Stimulated activated CD4-positive, alpha-beta T cell treated with anti-CD3 and anti-CD28 coated beads, Interleukin-15, amount 100 ng/mL, for 24 hours (primary cell): ENCODE results near the gene RNF20.
"Not testable (repeated sequence)": the region's sequence is repeated elsewhere in the genome, so short reads cannot be mapped to it uniquely, and the experiment has no call there.

Experiments used
- DNase-seq: peaks from one replicate; pipeline ENCODE4 v3.0.0-alpha.2; 2020

Gene RNF20, protein sequence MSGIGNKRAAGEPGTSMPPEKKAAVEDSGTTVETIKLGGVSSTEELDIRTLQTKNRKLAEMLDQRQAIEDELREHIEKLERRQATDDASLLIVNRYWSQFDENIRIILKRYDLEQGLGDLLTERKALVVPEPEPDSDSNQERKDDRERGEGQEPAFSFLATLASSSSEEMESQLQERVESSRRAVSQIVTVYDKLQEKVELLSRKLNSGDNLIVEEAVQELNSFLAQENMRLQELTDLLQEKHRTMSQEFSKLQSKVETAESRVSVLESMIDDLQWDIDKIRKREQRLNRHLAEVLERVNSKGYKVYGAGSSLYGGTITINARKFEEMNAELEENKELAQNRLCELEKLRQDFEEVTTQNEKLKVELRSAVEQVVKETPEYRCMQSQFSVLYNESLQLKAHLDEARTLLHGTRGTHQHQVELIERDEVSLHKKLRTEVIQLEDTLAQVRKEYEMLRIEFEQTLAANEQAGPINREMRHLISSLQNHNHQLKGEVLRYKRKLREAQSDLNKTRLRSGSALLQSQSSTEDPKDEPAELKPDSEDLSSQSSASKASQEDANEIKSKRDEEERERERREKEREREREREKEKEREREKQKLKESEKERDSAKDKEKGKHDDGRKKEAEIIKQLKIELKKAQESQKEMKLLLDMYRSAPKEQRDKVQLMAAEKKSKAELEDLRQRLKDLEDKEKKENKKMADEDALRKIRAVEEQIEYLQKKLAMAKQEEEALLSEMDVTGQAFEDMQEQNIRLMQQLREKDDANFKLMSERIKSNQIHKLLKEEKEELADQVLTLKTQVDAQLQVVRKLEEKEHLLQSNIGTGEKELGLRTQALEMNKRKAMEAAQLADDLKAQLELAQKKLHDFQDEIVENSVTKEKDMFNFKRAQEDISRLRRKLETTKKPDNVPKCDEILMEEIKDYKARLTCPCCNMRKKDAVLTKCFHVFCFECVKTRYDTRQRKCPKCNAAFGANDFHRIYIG

DNA sequence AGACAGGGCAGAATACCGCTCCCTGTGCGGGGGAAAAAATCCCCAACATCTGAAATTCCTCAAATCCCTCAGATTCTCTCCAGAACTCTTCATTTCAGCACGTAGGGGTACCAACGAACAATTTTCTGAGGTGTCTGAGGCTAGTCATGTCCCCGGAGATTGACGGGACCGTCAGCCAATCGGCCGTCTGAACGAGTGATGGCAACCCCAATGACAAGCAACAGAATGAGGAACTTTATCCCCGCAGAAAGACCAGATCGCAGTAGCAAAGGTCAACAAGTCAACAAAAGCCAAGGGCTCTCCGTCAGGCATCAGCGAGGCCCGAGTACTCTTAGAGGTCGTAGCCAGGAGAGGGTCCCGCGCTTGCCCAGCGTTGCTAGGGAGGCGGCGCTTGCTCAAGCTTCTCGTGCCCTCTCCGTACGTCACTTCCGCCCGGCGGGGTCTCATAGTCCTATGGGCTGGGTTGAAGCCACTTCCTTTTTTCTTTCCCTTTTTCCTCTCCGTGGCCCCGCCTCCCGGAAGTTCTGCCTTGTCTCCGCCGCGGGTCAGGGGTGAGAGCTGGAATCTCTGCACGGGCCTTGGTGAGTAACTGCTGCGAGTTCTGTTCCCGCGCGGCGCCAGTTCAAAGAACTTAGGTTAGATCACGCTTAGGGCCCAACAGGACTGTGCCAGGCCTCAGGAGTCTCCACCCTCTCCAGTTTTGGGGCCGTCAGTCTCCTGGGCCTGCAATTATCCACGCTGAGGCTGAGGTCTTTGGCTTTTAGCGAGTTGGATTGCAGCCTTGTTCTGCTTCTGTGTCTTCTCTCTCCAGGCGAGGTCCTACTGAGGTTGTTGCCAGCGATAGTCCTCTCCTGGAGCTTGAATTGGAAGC, at the start of gene RNF20:
RNF20 (plus strand) TSS at position 520 of the 871 bp plus-strand sequence. CDS start 1,571 bp downstream, outside the sequence.
- peak; percentile 100 for DNase-seq

DNA sequence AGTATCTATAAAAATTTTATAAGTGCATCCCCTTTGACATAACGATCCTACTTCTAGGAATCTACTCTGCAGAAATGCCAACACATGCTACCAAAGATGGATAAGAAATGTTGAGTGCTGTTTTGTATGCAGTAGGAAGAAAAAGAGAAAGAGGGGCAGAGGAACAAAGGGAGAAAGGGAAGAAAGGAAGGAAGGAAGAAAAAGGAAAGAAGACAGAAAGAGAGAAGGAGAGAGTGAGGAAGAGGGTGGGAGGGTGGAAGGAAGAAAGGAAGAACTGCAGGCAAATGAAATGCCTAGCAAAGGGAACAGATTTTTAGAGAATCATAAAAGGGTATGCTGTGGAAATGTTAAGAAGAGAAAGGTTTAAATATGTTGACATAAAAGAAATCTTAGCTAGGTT, 49.6 kb upstream of the RNF20 start:
- DNase-seq, result no peak

DNA sequence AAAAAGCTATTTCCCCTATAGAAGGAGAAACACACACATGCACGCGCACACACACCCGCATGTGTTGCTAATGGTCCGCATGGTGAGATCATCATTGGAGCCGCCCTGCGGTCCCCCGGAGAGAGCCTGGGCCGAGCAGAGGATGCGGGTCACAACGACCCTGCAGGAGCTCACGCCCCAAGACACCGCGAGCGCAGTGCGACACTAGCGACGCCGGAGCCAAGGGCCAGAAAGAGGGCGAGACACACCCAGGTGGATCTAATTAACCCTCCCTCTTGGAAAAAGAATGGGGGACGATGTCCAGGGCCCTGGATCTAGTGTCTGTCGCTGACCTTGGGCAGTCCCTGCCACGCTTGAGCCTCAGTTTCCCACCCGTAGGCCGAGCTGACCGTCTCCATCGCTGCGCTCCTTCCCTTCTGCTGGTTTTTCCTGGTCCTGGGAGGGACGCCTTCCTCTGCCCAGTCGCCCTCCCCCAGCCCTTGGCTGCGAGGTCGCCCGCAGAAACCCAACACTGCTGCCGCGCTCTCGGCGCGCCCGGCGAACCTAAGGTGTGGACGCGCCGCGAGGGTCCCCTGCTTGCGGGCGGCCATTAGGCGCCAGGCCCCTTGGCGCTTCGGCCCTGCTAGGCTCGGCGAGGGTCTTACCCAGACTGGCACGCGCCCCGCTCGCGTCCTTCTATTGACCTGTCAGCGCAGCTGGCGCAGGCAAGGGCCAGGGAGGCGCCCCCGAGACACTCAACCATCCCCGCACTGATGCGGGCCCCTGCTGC, 47.5 kb upstream of the RNF20 start:
- DNase-seq, result peak; percentile 5

DNA sequence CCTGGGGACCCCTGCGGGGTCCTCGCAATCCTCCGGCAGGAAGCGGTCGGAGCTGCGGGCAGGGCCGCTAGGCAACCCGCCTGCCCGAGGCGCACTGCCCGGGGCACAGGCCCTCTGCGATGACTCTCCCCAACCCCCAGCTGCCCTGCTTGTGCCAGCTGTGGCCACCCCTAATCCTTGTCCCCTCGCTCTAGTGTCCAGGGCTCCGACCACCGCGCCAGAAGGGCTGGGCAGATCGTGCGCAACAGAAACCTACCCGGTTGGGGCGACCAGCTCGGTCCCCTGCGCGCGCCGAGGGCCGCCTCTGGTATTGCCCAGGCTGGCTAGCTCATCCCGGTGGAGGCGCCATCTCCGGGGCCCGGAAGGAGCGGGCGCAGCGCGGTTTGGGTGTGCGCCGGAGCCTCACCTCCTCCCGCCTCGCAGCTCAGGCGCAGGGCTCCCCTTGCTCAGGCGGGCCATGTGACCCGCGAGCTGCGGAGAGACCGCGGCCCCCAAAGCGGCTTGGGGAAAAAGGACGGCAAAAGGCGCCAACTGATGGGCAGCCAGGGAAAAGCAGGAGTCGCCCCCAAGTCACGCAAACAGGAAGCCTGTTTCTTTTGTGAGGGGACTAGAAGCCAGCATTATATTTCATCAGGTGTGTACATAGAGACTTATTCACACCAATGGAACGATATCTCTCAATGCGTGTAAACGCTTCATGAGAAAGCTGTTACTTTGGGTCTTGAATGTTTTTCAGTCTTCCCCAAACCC, 46.8 kb upstream of the RNF20 start:
- peak; percentile 37 for DNase-seq

DNA sequence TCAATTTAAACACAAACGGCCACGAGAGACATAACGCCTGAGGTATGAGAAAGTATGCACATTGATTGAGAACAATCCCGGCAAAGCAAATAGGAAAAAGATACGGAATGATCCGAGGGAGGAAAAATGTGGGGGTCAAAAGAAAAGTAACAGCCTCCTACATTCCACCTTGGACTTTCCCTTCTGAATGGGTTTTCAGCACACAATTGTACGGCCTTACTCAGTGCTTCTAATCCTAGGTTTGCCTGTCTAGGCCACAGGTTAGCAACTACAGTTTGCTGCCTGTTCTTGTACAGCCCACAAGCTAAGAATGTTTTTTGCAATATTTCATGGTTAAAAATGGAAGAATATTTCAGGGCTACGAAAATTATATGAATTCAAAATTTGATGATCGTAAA, 46.2 kb upstream of the RNF20 start:
- no peak for DNase-seq

DNA sequence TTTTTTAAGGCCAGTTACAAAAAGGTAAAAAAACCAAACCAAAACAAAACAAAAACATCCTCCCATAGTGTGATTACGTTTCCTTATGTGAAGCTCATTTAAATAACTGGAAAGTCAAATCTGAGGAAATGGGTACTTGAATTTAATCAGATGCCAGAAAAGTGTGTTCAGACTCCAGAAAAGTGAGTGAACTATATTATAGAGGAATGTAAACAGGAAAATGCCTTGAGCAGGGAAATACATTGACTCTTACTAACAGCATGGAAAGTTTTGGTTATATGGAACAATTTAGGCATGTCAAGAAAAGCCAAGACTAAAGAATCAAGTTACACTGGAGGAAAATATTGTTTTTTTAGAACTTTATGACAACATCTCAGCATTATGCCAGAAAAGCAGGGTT, 37.8 kb upstream of the RNF20 start:
- no peak for DNase-seq

DNA sequence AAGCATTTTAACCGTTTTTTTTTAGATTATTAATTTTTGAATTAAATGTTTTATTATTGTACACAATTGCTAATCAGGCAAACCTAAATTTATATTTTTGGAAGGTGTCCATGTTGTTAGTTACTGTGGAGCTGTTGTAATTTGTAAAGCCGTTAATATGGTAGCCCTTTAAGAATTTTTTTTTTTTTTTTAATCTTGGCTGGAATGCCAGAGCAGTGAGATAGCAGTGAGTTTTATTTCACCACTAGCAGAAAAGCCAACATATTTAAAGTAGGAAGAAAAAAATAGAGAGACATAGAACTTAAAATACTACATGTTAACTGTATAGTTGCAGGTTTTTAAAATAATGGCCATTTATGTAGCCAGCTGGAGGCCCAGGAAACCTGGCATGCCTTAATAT, 35.3 kb upstream of the RNF20 start:
- no peak for DNase-seq

DNA sequence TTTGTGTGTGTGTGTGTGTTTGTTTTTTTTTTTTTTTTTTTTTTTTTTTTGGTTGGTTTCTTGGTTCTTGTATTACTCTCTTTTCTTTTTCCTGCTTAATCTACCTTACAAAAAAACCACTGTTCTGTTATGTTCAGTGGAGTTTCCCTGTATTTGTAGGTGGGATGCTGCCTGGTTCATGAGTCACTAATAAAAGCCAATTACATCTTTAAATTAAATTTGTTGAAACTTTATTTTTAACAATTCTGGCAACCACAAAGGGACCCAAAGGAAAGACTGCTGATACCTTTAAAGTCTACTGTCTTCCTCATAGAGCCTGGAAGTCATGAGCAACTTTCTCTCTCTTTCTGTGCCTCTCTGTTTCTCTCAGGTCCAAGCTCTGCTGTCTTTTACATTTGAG, 29.5 kb upstream of the RNF20 start:
- DNase-seq, result no peak

DNA sequence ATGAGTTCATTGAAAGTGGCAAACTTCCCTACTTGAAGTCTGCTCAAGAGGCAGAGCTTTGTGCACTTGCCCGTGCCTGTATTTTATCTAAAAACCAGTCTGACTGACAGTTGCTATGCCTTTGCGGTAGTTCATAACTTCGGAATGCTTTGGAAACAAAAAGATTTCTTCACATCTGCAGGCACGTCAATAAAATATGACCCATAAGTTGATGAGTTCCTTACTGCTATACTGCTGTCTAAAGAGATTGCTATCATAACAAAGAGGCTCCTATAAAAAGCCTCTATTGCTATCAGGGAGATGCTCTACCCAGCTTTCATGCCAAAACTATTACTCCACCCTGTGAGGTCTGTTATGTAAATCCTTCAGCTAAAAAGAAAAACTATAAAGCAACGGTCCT, 25.4 kb upstream of the RNF20 start:
- no peak for DNase-seq

DNA sequence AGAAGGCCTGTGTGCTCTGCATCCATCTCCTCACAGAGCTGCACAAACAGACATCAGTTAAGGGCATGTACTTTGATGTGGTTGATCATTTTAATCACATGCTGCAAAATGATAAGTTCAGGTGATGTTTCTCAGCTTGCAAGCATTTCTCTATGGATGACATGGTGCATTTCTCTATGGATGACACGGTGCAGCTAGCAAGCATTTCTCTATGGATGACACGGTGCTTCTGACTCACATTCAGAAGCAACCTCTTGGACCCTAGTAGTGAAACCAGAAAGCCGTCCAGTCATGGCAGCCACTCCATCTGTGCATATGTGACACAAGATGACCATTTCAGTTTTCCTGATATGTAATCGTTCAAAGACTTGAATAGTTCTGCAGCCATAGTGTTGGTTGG, 24.1 kb upstream of the RNF20 start:
- no peak for DNase-seq

DNA sequence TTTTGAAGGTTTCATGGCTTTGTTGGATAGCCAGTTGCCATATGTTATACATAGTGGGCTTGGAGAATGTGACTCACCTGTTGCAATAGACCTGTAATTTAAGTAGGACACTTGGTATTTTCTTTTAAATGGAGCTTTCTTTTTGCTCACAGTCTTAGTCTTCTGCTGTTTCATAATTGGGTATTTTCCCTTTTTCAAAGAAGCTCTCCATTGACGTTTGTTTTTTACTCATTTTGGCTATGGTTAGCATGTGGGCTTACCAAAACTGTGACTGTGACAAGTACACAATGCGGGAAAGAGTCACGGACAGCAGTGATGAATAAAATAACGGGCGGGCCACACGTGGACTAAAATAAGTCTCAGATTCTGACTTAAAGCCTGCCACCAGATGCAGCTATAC, 23.2 kb upstream of the RNF20 start:
- DNase-seq, result peak; percentile 16

DNA sequence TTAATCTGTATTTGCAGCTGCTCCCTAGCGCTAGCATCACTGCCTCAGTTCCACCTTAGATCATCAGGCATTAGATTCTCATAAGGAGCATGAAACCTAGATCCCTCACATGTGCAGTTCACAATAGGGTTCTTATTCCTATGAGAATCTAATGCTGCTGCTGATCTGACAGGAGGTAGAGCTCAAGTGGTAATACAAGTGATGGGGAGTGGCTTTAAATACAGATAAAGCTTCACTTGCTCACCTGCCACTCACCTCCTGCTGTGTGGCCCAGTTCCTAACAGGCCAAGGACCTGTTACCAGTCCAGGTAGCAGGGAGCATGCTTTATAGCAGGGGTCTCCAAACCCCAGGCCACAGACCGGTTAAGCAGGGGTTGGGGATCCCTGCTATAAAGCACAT, 22.6 kb upstream of the RNF20 start:
- DNase-seq, result no peak

DNA sequence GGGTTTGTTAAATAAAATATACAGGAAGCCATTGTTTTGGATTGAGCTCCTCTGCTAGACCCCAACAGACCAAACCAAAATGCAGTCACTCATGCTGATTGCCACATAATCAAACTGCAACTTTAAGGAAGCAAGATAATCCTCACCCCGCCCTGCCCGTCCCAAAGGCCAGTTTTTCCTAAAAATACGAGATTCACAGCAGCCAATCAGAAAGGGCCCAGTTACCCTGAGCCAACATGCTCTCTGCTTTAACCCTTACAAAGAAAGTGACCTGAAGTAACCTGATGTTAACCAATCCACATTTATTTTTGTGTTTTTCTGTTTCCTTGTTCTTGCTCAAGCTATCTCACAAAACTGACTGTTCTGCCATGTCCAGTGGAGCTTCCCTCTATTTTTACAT, 21.5 kb upstream of the RNF20 start:
- DNase-seq, result no peak

DNA sequence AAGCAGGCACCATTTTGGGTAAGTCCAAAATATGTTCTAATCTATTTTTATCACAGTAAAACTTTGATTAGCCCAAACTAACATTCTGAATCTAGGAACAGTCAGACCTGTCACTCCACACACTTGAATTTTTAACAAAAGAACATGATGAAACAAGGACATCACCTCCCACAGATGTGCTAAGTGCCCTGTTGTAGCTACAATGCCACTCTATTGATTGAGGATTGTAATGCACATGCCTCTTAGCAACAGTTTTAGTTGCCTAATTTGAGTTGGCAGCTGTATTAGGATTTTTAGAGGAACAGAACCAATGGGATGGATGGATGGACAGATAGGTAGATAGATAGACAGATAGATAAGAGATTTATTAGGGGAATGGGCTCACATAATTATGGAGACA, 20.3 kb upstream of the RNF20 start:
- DNase-seq, result no peak

DNA sequence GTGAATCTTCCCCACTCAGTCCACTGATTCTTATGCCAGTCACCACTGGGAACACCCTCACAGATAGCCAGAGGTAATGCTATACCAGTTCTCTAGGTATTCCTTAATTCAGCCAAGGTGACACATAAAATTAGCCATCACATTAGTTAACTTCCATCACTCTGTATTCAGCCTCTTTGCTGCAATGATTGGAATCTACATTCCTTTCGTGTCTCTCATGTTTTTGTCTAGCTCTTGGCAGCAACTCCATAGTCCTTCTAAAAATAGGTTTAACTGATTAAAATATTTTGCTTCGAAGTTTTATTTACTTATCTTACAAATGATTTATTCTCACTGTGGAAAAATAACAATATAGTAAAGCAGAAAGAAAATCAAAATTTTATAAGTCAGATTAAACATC, 19.6 kb upstream of the RNF20 start:
- DNase-seq, result no peak

DNA sequence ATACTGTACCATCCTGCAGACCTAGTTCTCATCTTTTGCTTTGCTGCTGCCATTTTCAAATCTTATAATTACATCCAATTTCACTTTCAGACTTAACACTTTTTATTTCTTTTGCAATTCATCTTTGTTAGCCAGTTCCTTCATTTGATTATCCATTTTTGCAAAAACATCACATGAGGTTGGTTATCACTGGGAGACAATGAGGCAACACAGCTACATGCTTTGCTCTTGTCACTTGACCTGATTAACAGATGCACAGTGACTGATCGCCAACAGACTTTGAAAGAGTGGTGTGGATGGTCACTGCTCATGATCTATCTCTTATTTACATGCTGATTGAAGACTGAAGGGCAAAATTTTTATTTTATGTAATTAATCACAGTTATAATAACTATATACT, 17.0 kb upstream of the RNF20 start:
- no peak for DNase-seq

DNA sequence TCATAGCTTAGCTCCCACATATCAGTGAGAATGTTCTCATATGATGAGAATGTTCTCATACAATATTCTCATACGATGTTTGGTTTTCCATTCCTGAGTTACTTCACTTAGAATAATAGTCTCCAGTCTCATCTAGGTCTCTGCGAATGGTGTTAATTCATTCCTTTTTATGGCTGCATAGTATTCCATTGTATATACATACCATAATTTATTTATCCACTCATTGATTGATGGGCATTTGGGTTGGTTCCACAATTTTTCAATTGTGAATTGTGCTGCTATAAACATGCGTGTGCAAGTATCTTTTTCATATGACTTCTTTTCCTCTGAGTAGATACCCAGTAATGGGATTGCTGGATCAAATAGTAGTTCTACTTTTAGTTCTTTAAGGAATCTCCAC, 15.2 kb upstream of the RNF20 start:
- DNase-seq, result not testable (repeated sequence)

DNA sequence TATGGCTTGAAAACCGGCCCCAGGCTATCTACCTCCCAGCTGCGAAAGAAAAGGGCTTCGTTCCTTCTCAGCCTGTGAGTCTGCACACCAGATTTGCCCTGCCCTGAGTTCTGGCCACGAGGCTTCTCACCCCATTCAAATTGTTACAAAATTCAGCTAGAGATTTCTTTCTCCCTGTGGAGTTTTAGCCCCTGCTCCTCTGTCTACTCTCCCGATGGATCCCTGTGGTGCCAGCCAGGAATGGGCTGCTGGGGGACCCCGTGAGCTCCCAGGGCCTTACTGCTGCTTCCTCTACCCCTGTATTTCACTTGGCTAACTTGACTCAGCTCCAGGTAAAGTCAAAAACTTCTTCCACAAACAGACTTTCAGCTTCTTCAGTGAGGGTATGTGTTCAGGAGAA, 9.3 kb upstream of the RNF20 start:
- DNase-seq, result no peak

DNA sequence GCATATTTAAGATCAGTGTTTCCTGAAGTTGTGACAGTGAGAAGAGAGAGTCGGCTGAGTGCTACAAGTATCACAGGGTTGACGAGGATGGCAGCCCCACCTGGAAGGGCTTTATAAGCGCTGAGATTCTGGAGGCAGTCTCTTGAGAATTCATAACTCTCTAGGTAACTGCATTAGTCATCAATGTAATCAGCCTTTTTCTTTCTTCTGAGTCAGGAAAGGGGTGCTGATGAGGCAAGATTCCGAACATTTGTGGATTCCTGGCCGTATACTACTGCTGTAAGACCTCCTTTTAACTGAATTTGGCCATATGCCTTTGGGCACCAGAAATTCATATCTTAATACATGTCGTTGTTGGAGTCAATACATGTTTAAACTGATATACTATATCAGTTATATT, 6.6 kb upstream of the RNF20 start:
- DNase-seq, result no peak

DNA sequence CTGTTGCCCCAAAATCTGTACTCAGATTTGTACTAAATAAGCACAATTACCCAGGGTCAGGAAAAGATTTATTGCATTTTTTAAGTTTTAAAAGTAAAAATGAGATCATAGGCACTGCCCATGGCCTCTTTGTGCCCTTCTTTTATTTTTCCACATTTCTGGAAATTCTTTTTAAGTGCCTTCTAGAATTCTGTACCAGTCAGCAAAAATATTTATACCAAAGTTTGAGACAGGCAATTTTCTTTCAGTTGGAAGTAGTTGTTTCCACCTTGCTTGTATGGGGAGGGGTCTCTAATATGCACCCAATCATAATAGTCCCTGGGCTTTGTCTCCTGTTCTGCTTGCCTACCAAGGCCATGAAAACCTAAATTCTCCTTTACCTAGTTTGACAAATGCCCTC, 5.6 kb upstream of the RNF20 start:
- no peak for DNase-seq

DNA sequence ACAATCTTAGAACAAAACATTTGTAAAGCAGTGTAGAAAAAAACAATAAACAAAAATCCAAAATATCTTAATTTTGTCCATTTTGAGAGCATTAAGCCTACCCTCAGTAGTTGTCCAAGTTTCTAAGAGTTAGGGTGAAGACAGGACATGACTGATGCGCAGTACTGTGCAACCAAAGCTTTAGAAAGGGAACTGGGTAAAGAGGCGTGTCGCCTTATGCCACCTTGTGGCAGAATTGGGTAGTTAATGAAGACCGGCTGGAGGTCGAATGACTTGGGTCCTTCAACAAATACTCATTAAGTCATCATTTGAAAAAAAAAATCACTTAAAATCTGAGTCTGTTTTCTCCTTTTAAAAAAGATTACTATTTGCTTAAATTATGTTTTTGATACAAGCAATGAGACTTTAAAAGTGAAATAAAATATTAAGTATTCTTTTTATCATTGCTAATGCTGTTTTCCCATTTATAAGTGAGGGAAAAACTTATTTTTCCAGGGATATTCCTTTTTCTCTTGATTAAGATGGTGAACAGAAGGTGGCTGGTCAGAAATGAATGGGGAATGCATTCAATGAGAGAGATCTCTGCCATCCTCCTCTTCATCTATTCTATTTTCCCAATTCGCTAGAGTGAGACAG, 3.5 kb upstream of the RNF20 start:
- DNase-seq, result peak; percentile 78
